GM18526 (cell line): ENCODE results near the gene KRTAP10-12.

ENCODE experiments used
- POLR2A ChIP-seq: IDR thresholded peaks from 3 replicates; pipeline ENCODE4 v1.6.1; 2011; ENCODE audit not compliant: insufficient read length; ENCODE audit errors: extremely low read depth

Gene KRTAP10-12

DNA sequence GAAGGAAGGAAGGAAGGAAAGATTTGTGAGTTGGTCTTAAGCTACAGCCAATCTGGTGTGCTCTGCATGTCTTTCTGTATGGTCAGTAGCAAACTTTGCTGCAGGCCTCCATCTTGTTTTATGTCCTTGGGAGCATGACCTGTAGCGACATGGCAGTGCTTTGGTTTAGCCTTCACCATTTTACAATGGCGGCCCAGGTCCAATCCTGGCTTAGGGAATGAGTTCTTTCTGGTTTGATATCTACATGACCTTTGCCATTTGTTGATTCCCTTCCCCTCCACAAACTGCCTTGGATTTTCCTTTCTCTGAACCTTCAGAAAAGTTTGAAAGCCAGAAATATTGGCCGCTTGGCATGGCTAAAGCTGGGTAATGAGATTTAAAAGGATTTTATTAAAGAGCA is 44.9 kb downstream of the KRTAP10-12 start:
- TF ChIP-seq POLR2A: no peak

DNA sequence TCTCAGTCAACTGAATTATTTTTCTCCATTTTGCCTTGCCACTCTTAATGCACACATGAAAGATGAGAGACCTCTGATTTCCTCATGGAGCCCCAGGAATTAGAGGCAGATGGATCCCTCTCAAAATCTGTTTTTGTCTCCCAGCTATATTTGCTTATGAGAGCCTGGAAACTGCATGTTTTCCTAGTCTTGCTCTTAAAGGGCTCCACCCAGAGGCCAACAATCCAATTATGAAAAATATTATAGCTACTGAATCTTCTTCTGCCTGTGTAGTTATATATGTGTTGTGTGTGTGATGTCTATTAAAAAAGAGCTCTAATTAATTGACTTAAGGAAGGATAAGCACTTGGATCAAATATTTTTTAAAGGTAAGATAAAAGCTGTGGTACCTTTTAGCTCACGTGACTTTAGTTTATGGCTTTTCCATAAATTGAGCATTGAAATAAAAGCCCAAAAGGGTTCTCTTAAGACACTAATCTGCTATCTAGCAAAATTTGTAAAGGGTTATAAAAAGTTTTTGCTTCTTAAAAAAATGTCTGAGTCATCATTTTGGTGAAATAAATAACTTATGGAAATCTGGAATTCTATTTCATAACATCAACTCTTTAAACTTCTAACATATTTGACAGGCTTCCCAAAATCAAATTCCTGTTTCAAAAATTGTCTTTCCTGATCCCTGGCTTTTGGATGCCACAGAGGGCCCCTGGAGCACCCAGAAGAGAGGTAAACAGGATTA is 45.6 kb downstream of the KRTAP10-12 start:
- no peak for TF ChIP-seq POLR2A
